Neural crest cell (in vitro differentiated cells): ENCODE results near the gene THSD7A. TPM values are rescaled to one million over a fixed set of nuclear protein-coding genes. Genes with fewer than 3 reads are reported as not detected.

Source experiments
- DNase-seq: peaks from one replicate; pipeline ENCODE4 v3.0.0; 2021; ENCODE audit warnings: low read depth, mixed read lengths, low spot score
- H3K27ac Mint-ChIP-seq: one replicate; pipeline ENCODE4 v1.8.0; 2021; ENCODE audit warnings: mild to moderate bottlenecking, mixed read lengths; ENCODE audit not compliant: unreplicated experiment
- H3K27me3 Mint-ChIP-seq: 2 replicates; pipeline ENCODE4 v1.8.0; 2021; ENCODE audit warnings: low read depth, mild to moderate bottlenecking, mixed read lengths
- H3K36me3 Mint-ChIP-seq: 2 replicates; pipeline ENCODE4 v1.8.0; 2021; ENCODE audit warnings: low read depth, mild to moderate bottlenecking, mixed read lengths
- H3K4me1 Mint-ChIP-seq: 2 replicates; pipeline ENCODE4 v1.8.0; 2021; ENCODE audit warnings: mixed read lengths
- H3K4me3 Mint-ChIP-seq: one replicate; pipeline ENCODE4 v1.8.0; 2021; ENCODE audit warnings: mild to moderate bottlenecking, mixed read lengths
- H3K9me3 Mint-ChIP-seq: 2 replicates; pipeline ENCODE4 v1.8.0; 2021; ENCODE audit warnings: mixed read lengths
- CTCF ChIP-seq: fragments of 200-600 bp; sonication (generic); conservative IDR thresholded peaks from 2 replicates; pipeline ENCODE4 v1.5.0; 2021; ENCODE audit warnings: antibody characterized with exemption, mild to moderate bottlenecking
- total RNA-seq: library from RNA; stranded (reverse); gene quantifications from 2 replicates; pipeline ENCODE4 v1.2.1, GENCODE V29; 2021

The THSD7A gene
- total RNA-seq, 1 donor from 2014 or later: 4.8 TPM

GRCh38 chr7:11625669-11626068, 206.3 kb downstream of the THSD7A start:
- no peaks in the 10 kb centered on the region for H3K27me3 Mint-ChIP-seq
- H3K9me3 Mint-ChIP-seq: no peaks in the 10 kb centered on the region
- TF ChIP-seq CTCF: no peak
- peaks cover 10% of the 10 kb centered on the region for H3K4me1 Mint-ChIP-seq
- no peak overlapping the region for H3K27ac Mint-ChIP-seq
- DNase-seq: no peak
- no peaks in the 10 kb centered on the region for H3K36me3 Mint-ChIP-seq
- no peak overlapping the region for H3K4me3 Mint-ChIP-seq

- peaks cover 11% of the 10 kb centered on the region for H3K4me1 Mint-ChIP-seq
- H3K36me3 Mint-ChIP-seq: no peaks in the 10 kb centered on the region
- H3K4me3 Mint-ChIP-seq: no peak overlapping the region
Measured at GRCh38 chr7:11623093-11623678, 208.8 kb downstream of the THSD7A start.

GRCh38 chr7:11620406-11621253, 211.4 kb downstream of the THSD7A start:
- peaks cover 12% of the 10 kb centered on the region for H3K4me1 Mint-ChIP-seq
- no peak for DNase-seq
- H3K4me3 Mint-ChIP-seq: no peak overlapping the region
- no peaks in the 10 kb centered on the region for H3K9me3 Mint-ChIP-seq
- H3K27me3 Mint-ChIP-seq: no peaks in the 10 kb centered on the region
- no peak overlapping the region for H3K27ac Mint-ChIP-seq
- H3K36me3 Mint-ChIP-seq: no peaks in the 10 kb centered on the region
- TF ChIP-seq CTCF: no peak

More at GRCh38 chr7:11623093-11623678, 208.8 kb downstream of the THSD7A start:
- no peak for TF ChIP-seq CTCF
- DNase-seq: no peak
- Mint-ChIP-seq H3K9me3 (no peaks in the 10 kb centered on the region), H3K27me3 (no peaks in the 10 kb centered on the region), H3K27ac (no peak overlapping the region)

GRCh38 chr7:11616466-11616865, 215.5 kb downstream of the THSD7A start:
- H3K9me3 Mint-ChIP-seq: no peaks in the 10 kb centered on the region
- no peaks in the 10 kb centered on the region for H3K27me3 Mint-ChIP-seq
- no peaks in the 10 kb centered on the region for H3K36me3 Mint-ChIP-seq
- H3K4me1 Mint-ChIP-seq: peaks cover 9% of the 10 kb centered on the region
- H3K27ac Mint-ChIP-seq: no peak overlapping the region
- DNase-seq: no peak
- H3K4me3 Mint-ChIP-seq: no peak overlapping the region
- no peak for TF ChIP-seq CTCF

GRCh38 chr7:11615174-11615573, 216.8 kb downstream of the THSD7A start:
- H3K27ac Mint-ChIP-seq: no peak overlapping the region
- H3K4me3 Mint-ChIP-seq: no peak overlapping the region
- H3K27me3 Mint-ChIP-seq: no peaks in the 10 kb centered on the region
- TF ChIP-seq CTCF: no peak
- H3K4me1 Mint-ChIP-seq: peaks cover 5% of the 10 kb centered on the region
- DNase-seq: no peak
- no peaks in the 10 kb centered on the region for H3K9me3 Mint-ChIP-seq
- H3K36me3 Mint-ChIP-seq: no peaks in the 10 kb centered on the region
